Esophagus muscularis mucosa (tissue), 3 donors: Measurements from ENCODE around the gene RPS6KA1.

Experiments
- CTCF ChIP-seq, 3 experiments: fragments of 200-600 bp in 2 of 3; fragments of 450-650 bp in 1 of 3; sonication (generic) in 2 of 3; IDR thresholded peaks; one replicate each; pipeline ENCODE4 v1.5.1; 2017 to 2019; ENCODE audit warnings: antibody characterized with exemption in 3 of 3, mild to moderate bottlenecking in 2 of 3, moderate library complexity in 1 of 3
- POLR2A ChIP-seq: fragments of 450-650 bp; IDR thresholded peaks from one replicate; pipeline ENCODE4 v1.6.1; 2017; ENCODE audit warnings: antibody characterized with exemption, moderate library complexity, mild to moderate bottlenecking, low read depth
- POLR2AphosphoS5 ChIP-seq, 2 donors: sonication (generic); formaldehyde crosslinking; IDR thresholded peaks; one replicate each; pipeline ENCODE4 v1.6.1; 2017; ENCODE audit warnings: antibody characterized with exemption in 2 of 2

- TF ChIP-seq CTCF (IDR thresholded peaks at IDR 0.05), result no peak
- no peak for TF ChIP-seq POLR2AphosphoS5 (IDR thresholded peaks at IDR 0.05)
- no peak for TF ChIP-seq POLR2A
These were observed 14.6 kb downstream of the RPS6KA1 start for GRCh38 chr1:26544126-26544525.
